ENCODE data around the gene TICAM2. TPM values are rescaled to one million over a fixed set of nuclear protein-coding genes. Genes with fewer than 3 reads are reported as not detected.

The TICAM2 gene
- total RNA-seq, 4 donors from 2014 or later, result 1.2 to 3.9 (median 1.7) TPM

DNA sequence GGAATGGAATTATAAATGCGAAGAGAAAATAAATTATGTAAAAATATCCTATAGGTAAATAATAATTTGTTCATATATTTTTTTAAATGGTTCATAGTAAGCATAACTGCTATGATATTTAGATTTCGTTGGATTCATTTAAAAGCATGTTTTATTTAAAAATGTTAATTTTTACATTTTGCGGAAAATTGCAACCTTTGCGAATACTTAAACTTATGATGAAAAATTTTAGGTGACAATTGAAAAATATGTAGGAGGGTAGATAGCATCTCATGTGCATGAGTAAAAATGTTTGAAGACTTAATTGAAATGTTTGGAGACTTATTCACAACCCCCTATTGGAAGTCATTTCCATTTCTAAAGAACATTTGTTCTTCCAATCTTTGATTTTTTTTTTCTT lies 53.6 kb downstream of the TICAM2 start:
- DNase-seq (ENCODE audit: low spot score) (no peak), ATAC-seq (ENCODE audit: low FRiP score) (no peak)
- TF ChIP-seq, protein P1, sequence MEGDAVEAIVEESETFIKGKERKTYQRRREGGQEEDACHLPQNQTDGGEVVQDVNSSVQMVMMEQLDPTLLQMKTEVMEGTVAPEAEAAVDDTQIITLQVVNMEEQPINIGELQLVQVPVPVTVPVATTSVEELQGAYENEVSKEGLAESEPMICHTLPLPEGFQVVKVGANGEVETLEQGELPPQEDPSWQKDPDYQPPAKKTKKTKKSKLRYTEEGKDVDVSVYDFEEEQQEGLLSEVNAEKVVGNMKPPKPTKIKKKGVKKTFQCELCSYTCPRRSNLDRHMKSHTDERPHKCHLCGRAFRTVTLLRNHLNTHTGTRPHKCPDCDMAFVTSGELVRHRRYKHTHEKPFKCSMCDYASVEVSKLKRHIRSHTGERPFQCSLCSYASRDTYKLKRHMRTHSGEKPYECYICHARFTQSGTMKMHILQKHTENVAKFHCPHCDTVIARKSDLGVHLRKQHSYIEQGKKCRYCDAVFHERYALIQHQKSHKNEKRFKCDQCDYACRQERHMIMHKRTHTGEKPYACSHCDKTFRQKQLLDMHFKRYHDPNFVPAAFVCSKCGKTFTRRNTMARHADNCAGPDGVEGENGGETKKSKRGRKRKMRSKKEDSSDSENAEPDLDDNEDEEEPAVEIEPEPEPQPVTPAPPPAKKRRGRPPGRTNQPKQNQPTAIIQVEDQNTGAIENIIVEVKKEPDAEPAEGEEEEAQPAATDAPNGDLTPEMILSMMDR (IDR thresholded peaks at IDR 0.05), result no peak

DNA sequence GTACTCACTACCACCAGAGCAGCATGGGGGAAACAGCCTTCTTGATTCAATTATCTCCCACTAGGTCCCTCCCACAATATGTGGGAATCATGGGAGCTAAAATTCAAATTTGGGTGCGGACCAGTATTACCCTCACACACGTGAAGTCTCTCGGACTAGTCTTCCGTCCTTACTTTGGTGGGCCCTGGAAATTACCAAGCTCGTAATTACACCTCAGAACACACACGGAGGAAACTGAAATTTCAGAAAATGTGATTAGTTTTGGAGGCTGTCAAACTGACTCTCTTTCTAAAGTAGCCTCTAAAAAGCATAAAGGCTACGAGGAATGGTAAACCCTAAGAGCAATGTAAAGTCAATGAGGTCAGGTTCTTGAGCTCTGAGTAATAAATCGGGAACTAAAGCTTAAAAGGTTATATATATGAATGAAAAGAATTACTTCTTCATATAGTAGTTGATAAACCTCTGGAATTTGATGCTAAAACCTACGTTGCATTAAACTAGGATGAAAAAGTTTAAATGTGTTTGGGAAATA lies 56.9 kb downstream of the TICAM2 start:
- TF ChIP-seq, protein P1 (IDR thresholded peaks at IDR 0.05), result no peak
- no peak for DNase-seq (ENCODE audit: low spot score)
- ATAC-seq (ENCODE audit: low FRiP score), result no peak

DNA sequence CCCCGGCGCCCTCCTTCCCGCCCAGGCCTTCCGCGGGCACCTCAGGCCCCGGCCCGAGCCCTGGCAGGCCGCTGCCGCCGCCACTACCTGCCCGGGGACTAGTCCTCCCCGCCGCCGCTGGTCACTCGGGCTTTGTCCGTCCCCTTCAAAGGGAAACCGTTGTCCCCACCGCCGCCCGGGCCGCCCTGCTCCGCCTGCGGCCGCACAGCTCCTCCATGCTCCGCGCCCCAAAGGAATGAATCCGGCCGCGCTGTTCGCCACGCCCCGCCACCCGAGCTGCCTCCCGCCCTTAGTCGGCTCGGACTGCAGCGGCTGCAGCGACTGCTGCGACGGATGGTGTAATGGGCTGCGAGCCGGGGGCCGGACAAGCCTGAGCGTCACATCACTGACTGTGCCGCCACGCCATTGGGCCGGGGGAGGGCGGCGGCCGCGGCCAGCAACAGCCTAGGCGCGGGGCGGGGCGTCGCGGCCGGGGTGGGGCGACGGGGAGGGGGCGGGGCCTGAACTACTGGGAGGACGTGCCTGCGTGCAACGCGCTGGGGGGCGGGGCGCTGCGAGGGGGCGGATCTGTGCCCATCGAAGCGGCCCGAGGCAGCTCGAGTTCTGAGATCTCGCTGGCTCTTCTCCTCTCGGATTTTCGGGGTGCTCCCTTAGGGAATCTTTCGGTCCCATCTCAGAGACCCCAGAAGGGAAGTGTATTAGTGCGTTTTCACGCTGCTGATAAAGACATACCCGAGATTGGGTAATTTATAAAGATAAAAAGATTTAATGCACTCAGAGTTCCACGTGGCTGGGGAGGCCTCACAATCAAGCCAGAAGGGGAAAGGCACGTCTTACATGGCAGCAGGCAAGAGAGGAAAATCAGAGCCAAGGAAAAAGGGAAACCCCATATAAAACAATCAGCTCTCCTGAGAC lies 57.6 kb downstream of the TICAM2 start, which contains the start of gene FEM1C:
FEM1C (minus strand) TSS at position 340 of the 915 bp plus-strand sequence. CDS start 1,282 bp downstream, outside the sequence.
- peak; percentile 98 for ATAC-seq (ENCODE audit: low FRiP score)
- peak; percentile 97 for DNase-seq (ENCODE audit: low spot score)
- TF ChIP-seq, protein P1 (IDR thresholded peaks at IDR 0.05), result no peak

DNA sequence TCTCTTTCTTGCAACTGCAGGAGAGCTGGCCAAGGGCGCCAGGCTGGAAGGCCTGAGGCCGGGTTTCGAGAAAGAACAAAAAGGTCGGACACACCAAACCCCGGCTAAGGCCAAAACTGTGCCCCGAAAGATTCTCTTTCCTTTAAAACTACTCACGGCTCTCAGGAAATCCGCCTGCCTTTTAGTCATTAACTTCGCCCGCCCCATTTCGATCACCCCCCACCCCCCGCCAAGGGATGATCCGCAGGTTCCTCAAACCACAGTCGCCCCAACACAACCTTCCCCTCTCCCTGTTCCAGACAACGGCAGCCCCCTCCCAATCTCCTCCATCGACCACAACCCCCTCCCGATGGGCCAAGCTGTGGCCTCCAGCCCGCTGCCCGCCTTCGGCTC lies 58.2 kb downstream of the TICAM2 start:
- ATAC-seq (ENCODE audit: low FRiP score) (peak; percentile 47), DNase-seq (ENCODE audit: low spot score) (peak; percentile 33)
- TF ChIP-seq, protein P1 (IDR thresholded peaks at IDR 0.05), result no peak

DNA sequence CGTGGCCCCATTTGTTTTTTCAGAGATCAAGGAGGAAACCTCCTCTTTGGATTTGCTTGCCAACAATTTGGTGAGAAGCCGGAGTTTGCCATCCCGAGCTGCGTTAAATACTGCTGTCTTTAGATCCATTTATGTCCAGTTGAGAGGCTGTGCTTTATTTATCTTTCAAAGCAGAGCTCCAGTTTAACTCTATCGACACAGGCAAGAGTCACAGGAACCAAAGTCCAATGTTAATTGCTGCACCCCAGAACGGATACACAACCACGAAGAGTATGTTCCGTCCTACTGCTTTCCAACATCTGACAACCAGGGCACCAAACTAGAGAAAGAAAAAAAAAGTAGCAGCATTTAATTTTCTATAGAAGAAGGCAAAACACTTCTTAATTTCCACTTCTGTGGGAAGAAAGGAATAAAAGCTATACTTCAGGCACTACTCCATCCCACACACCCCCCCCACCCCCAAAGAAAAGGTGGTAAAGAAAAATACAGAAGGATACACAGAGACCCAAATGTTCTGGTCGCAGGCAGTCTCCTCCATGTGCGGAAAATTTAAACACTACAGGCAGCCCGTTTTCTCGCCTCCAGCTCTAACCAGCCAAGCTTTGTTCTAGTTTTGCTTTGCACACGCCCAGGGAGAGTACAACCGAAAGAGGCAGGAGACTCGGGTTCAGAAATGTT lies 58.8 kb downstream of the TICAM2 start:
- DNase-seq (ENCODE audit: low spot score) (no peak), ATAC-seq (ENCODE audit: low FRiP score) (peak; percentile 22)
- TF ChIP-seq, protein P1 (IDR thresholded peaks at IDR 0.05), result no peak

DNA sequence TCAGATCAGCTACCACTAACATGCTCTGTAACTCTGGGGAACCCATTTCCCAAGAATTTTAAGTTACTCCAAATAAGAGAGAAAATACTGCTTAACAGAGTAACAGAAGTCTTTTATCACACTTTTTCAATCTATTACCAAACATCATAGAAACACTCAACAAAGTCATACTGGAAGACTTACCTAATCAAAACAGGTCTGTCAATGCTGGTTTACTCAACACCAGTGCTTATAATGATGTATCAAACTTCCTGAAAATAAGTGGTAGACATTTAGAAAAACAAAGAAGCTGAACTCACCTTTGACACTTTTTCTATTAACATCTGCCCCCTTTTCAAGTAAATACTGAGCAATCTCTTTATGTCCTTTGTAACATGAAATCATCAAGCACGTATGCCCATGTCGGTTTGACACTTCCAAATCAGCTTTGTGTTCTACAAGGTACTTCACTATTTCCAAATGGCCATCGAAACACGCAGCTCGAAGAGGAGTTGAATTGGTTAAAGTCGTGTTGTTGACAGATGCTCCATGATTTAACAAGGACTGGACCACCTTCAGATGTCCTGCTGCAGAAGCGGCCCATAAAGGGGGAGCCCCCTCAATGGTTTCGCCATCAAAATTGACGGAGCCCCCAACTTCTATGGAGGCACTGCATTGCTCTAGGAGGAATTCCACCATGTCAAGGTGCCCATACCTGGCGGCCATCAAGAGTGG lies 59.5 kb downstream of the TICAM2 start:
- ATAC-seq (ENCODE audit: low FRiP score), result no peak
- TF ChIP-seq, protein P1 (IDR thresholded peaks at IDR 0.05), result no peak
- no peak for DNase-seq (ENCODE audit: low spot score)

Data from omental fat pad (tissue), 4 donors.